ENCODE data around the gene AMPH.

The AMPH gene

GRCh38 chr7:38630720-38631673 lies at the start of gene AMPH:
Gene AMPH (minus strand): TSS chr7:38631373. CDS start chr7:38631351, 22 bp downstream.
- peak; percentile 83 for DNase-seq

- no peak for DNase-seq
Measured at GRCh38 chr7:38679419-38679818, 48.2 kb upstream of the AMPH start.

GRCh38 chr7:38678698-38679054 lies 47.5 kb upstream of the AMPH start:
- no peak for DNase-seq

DNA sequence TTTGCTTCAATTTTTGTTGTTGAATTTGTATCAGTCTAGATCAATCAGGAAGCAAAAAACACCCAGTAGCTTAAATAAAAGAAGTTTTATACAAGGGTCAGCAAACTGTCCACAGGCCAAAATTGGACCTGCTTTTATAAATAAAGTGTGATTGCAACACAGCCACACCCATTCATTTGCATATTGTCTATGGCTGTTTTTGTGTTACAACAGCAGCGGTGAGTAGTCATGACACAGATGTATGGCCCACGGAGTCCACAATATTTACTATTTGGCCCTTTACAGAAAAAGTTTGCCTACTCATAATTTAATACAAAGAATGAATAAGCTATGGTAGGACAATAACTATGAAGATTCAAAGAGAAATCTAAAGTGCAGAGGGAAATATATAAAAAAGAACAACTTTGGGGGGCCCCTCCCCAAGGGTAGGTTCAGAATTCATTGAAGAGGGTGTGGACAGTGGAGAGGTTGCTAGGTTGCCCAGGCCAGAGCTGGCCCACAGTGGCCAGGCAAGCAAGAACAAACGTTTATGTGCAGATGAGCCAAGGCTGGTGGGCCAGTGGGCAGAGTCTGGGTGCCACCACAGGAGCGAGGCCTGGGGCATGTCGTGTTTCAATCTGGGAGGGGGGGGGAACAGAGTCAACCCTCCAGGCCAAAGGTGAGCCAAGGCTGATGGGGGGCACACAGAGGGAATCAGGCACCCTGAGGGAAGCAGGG lies 47.0 kb upstream of the AMPH start:
- no peak for DNase-seq

DNA sequence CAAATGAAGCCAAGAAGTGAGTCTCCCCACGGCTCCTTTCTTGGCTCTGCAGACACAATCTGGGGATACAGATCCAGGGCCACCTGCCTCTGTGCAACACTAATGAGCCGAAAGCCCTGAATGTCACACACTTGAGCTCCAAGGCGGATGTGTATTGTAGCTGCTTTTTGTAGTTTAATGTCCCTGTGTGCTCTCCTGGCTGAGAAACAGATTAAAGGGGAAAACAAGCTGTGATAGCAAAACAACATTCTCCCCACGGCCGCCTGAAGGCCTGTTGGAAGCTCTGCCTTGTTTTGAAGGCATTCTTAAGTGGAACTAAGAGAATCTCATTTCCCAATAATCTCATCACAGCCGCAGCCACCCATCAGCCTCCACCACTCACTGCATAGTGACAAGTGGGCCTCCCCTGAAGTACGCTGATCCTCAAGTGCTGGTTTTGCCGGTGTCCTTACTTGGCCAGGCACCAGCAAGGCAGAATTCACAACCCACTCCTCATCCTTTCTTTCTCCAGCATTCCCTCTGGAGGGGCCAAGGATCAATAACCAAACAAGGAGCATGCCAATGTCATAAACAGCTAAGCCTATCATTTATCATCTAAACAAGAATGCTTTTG lies 44.4 kb upstream of the AMPH start:
- DNase-seq: no peak

GRCh38 chr7:38674513-38674912 lies 43.3 kb upstream of the AMPH start:
- DNase-seq: no peak

DNA sequence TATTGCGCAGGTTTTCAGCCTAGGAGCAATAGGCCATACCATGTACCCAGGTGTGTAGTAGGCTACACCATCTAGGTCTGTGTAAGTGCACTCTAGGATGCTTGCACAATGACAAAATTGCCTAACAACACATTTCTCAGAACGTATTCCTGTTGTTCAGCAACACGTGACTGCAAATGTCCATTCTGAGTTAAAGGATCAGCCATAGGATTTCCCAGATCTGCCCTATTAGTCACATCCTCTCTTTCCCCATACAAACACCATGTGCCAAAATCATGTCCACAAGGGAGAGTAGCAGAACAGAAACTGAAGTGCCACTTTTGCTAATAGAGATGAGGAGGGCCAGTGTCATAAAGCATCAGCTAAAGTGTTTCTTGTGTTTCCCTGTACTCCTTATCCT lies 42.6 kb upstream of the AMPH start:
- peak; percentile 77 for DNase-seq

GRCh38 chr7:38671911-38672905 lies 41.0 kb upstream of the AMPH start:
- DNase-seq: no peak

DNA sequence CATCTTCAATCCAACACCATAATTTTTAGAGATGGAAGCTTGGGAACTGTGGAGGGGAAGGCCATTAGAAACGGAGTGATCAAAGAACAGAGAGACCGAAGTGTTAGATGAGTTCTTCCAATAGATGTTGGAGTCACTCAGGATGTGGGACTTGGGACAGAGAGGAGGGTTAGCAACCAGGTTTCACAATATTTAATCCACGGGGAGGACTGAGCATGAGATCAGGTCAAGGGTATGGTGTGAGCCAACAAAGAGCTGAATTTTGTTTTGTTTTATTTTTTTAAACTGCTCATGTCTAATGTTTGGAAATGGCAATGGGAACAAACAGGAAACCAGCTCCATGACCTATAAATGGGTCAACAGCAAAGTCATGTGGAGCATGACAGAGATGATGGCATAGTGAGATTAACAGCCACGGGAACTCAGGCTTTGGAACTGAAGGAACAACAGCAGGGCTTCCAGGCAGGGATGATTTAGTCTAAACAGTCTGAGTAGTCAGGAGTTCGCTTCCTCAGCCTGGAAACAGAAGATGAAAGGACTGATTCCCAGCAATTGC lies 38.9 kb upstream of the AMPH start:
- DNase-seq: no peak

DNA sequence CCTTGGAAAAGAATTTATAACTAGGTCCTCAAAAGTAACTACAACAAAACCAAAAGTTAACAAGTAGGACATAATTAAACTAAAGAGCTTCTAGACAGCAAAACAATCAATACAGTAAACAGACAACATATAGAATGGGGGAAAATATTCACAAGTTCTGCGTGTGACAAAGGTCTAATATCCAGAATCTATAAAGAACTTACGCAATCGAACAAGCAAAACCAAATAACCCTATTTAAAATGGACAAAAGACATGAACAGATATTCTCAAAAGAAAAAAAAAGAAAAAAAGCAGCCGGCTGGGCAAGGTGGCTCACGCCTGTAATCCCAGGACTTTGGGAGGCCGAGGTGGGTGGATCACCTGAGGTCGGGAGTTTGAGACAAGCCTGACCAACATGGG lies 33.8 kb upstream of the AMPH start:
- no peak for DNase-seq

GRCh38 chr7:38660427-38661099 lies 29.4 kb upstream of the AMPH start:
- DNase-seq: peak; percentile 63

DNA sequence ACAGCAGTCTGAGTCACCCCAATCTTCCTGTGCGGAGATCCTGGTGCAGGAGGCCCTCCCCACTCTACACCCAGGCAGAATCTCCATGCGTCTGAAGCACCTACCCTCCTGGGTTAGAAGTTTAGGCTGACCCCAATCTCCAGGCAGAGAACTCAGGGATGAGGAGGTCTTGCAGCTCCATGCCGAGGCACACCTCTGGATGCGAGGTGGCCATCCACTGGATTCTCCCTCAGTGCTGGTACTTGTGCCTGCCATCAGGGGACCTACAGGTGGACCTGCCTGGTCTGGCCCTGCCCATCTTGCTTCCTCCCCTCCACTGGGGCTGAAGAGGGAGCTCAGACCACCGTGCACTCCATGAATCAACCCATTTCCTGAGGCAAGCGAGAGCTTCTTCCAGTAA lies 28.8 kb upstream of the AMPH start:
- DNase-seq: no peak

- peak; percentile 58 for DNase-seq
Measured at GRCh38 chr7:38658921-38659320, 27.7 kb upstream of the AMPH start.

GRCh38 chr7:38656968-38657367 lies 25.8 kb upstream of the AMPH start:
- peak; percentile 59 for DNase-seq

- no peak for DNase-seq
Measured at GRCh38 chr7:38655833-38656774, 24.9 kb upstream of the AMPH start.

DNA sequence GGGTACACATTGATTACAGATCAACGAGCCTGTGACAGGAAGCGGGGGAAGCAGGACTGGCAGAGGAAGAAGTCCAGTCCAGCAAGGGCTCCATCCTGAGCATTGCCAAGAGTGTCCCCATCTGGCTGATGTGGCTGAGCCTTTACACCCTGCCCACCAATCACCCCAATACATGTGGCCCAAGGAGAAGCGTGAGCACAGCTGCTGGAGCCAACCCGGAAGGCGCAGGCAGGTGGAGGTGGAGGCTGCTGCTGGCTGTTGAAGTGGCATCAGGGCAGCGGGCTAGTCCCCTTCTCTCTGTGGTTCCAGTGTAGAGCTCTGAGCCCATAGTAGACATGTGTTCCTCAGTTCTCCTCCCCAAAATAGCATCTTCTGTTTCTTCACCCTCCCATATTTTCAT lies 6.8 kb upstream of the AMPH start:
- no peak for DNase-seq

DNA sequence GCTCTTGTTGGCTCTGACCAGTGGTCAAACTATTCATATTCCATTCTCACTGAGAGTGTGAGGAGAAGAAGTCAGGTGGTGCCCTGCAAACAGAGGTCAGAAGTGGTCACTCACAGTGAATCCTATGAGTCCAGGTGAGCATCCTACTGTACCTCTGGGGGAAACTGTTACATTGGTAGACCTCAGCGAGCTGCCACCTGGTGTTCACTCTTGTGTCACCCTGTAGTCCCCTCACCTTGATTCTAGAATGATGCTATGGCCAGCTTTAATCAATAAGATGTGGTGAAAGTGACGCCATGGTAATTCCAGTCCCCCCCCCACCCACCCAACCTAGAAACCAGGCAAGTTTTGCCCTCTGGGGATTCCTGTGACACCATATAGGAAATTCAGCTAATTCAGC lies 1.2 kb upstream of the AMPH start:
- no peak for DNase-seq

- DNase-seq: peak; percentile 56
Measured at GRCh38 chr7:38629651-38630510, 1.3 kb downstream of the AMPH start.
